A673 (cell line): Measurements from ENCODE around the gene CD3G. TPM values are rescaled to one million over a fixed set of nuclear protein-coding genes. Genes with fewer than 3 reads are reported as not detected.

ENCODE experiments used
- BruUV-seq: library from RNA; stranded (reverse); fragments of 400-500 nt; replicated peaks from 2 replicates; lab custom pipeline; 2021; lab: Mats Ljungman, UMichigan
- CTCF ChIA-PET: fragments of 300-600 bp; sonication (Branson Sonifier 250); formaldehyde crosslinking; loops from one replicate; lab custom pipeline; 2022; ENCODE audit warnings: antibody characterized with exemption; lab: Charles Lee
- POLR2A ChIA-PET: fragments of 300-600 bp; sonication (Branson Sonifier 250); formaldehyde crosslinking; loops from one replicate; lab custom pipeline; 2022; ENCODE audit warnings: antibody characterized with exemption; ENCODE audit not compliant: low non-redundant PET; lab: Charles Lee
- DNase-seq: peaks from one replicate; pipeline ENCODE4 v3.0.0-alpha.2; 2015; ENCODE audit warnings: low spot score
- H3K27ac ChIP-seq: fragments of 200-600 bp; sonication (generic); 2 replicates; pipeline ENCODE4 v1.5.1; 2016; ENCODE audit warnings: mixed run types, low read depth, mild to moderate bottlenecking, mixed read lengths, antibody characterized with exemption, low read length; ENCODE audit not compliant: poor library complexity, severe bottlenecking
- H3K27me3 ChIP-seq: fragments of 200-600 bp; sonication (generic); replicated peaks from 2 replicates; pipeline ENCODE4 v1.6.1; 2017; ENCODE audit warnings: mixed run types, low read depth, mild to moderate bottlenecking, mixed read lengths, antibody characterized with exemption, low read length; ENCODE audit not compliant: insufficient read depth, poor library complexity
- H3K36me3 ChIP-seq: fragments of 200-600 bp; sonication (generic); 2 replicates; pipeline ENCODE4 v1.6.1; 2016; ENCODE audit warnings: mixed run types, mild to moderate bottlenecking, mixed read lengths, antibody characterized with exemption, low read length; ENCODE audit not compliant: insufficient read depth, poor library complexity, severe bottlenecking
- H3K4me1 ChIP-seq: fragments of 200-600 bp; sonication (generic); 2 replicates; pipeline ENCODE4 v1.6.1; 2017; ENCODE audit warnings: mixed run types, mild to moderate bottlenecking, mixed read lengths, antibody characterized with exemption, low read length; ENCODE audit not compliant: insufficient read depth, poor library complexity, severe bottlenecking
- H3K4me3 ChIP-seq: fragments of 200-600 bp; sonication (generic); 2 replicates; pipeline ENCODE4 v1.5.1; 2016; ENCODE audit warnings: low read depth, mixed run types, mild to moderate bottlenecking, mixed read lengths, low read length; ENCODE audit not compliant: poor library complexity, severe bottlenecking
- H3K9me3 ChIP-seq: fragments of 200-600 bp; sonication (generic); 2 replicates; pipeline ENCODE4 v1.6.1; 2016; ENCODE audit warnings: mixed run types, low read depth, mild to moderate bottlenecking, mixed read lengths, antibody characterized with exemption, low read length; ENCODE audit not compliant: poor library complexity, severe bottlenecking
- EZH2 ChIP-seq: fragments of 200-600 bp; sonication (generic); IDR thresholded peaks from 2 replicates; pipeline ENCODE4 v1.6.1; 2017; ENCODE audit warnings: borderline replicate concordance, low read depth, mild to moderate bottlenecking, mixed read lengths, antibody characterized with exemption, low read length; ENCODE audit not compliant: poor library complexity, severe bottlenecking
- intact Hi-C: fragments of 100-400 bp; cut with micrococcal nuclease; formaldehyde crosslinking; loops from one replicate; pipeline ENCODE4 v1.10.0; 2022; ENCODE audit not compliant: unreplicated experiment
- total RNA-seq: library from RNA; stranded (reverse); gene quantifications from 2 replicates; pipeline ENCODE4 v1.2.3, GENCODE V29; 2021
- TF ChIP-seq, protein P1 (sequence below): fragments of 300-800, 200-600 bp; sonication (generic); conservative IDR thresholded peaks from 2 replicates; pipeline ENCODE4 v1.5.1; 2017; ENCODE audit warnings: low read depth, mild to moderate bottlenecking, antibody characterized with exemption, low read length, moderate library complexity, mixed read lengths

The CD3G gene
- total RNA-seq, 1 experiment from 2014 or later, result not detected

- POLR2A ChIA-PET, result no interaction called here
- no peaks in the 10 kb centered on the region for H3K36me3 ChIP-seq
- no peaks in the 10 kb centered on the region for H3K9me3 ChIP-seq
- CTCF ChIA-PET, result interaction anchor here (1.1 kb wide), 1 partner anchor 113 kb away, joined by 4 read pairs; no protein-coding TSS in a partner anchor
- H3K27me3 ChIP-seq, result peaks cover 39% of the 10 kb centered on the region
- TF ChIP-seq, protein P1, sequence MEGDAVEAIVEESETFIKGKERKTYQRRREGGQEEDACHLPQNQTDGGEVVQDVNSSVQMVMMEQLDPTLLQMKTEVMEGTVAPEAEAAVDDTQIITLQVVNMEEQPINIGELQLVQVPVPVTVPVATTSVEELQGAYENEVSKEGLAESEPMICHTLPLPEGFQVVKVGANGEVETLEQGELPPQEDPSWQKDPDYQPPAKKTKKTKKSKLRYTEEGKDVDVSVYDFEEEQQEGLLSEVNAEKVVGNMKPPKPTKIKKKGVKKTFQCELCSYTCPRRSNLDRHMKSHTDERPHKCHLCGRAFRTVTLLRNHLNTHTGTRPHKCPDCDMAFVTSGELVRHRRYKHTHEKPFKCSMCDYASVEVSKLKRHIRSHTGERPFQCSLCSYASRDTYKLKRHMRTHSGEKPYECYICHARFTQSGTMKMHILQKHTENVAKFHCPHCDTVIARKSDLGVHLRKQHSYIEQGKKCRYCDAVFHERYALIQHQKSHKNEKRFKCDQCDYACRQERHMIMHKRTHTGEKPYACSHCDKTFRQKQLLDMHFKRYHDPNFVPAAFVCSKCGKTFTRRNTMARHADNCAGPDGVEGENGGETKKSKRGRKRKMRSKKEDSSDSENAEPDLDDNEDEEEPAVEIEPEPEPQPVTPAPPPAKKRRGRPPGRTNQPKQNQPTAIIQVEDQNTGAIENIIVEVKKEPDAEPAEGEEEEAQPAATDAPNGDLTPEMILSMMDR, result no peak
- no peak for TF ChIP-seq EZH2
- no peak overlapping the region for H3K4me3 ChIP-seq
- H3K4me1 ChIP-seq, result no peaks in the 10 kb centered on the region
- intact Hi-C loops, result no loop called here
- no peak for DNase-seq
- BruUV-seq, result no TSS peak
- H3K27ac ChIP-seq, result no peak overlapping the region
Observed at GRCh38 chr11:118310781-118311485, 33.2 kb upstream of the CD3G start.

GRCh38 chr11:118311518-118311917 lies 32.6 kb upstream of the CD3G start:
- H3K27me3 ChIP-seq, result peaks cover 45% of the 10 kb centered on the region
- DNase-seq, result peak; percentile 12
- no peaks in the 10 kb centered on the region for H3K4me1 ChIP-seq
- TF ChIP-seq, protein P1, result no peak
- intact Hi-C loops, result no loop called here
- H3K4me3 ChIP-seq, result no peak overlapping the region
- BruUV-seq, result no TSS peak
- ChIA-PET CTCF (interaction anchor here (1.1 kb wide), 1 partner anchor 113 kb away, joined by 4 read pairs; no protein-coding TSS in a partner anchor), POLR2A (no interaction called here)
- H3K27ac ChIP-seq, result no peak overlapping the region
- H3K9me3 ChIP-seq, result no peaks in the 10 kb centered on the region
- H3K36me3 ChIP-seq, result no peaks in the 10 kb centered on the region

DNA sequence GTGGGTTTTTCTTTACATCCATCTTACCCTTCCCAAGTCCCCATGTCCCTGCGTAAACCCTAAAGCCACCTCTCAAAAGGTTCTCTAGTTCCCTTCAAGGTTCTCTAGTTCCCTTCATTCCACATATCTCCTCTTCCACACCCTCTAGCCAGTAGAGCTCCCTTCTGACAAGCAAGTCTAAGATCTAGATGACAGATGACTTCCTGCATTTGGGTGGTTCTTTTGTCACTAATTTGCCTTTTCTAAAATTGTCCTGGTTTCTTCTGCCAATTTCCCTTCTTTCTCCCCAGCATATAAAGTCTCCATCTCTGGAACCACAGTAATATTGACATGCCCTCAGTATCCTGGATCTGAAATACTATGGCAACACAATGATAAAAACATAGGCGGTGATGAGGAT lies 31.8 kb upstream of the CD3G start:
- intact Hi-C loops, result no loop called here
- H3K4me1 ChIP-seq, result no peaks in the 10 kb centered on the region
- H3K4me3 ChIP-seq, result no peak overlapping the region
- DNase-seq, result no peak
- no peak overlapping the region for H3K27ac ChIP-seq
- no TSS peak for BruUV-seq
- no peaks in the 10 kb centered on the region for H3K36me3 ChIP-seq
- H3K9me3 ChIP-seq, result no peaks in the 10 kb centered on the region
- CTCF ChIA-PET, result interaction anchor here (1.1 kb wide), 1 partner anchor 114 kb away, joined by 4 read pairs; no protein-coding TSS in a partner anchor
- peaks cover 46% of the 10 kb centered on the region for H3K27me3 ChIP-seq
- TF ChIP-seq, protein P1, result no peak
- no peak for TF ChIP-seq EZH2
- POLR2A ChIA-PET, result interaction anchor here (0.9 kb wide), 1 partner anchor 494 kb away, joined by 3 read pairs; no protein-coding TSS in a partner anchor
